Fibroblast of lung (primary cell): ENCODE measurements around the gene OR52I1.

ENCODE experiments used
- CTCF ChIP-seq, 2 donors: IDR thresholded peaks in 1 of 2; conservative IDR thresholded peaks in 1 of 2; 1 replicate in 1 of 2; 2 replicates in 1 of 2; pipeline ENCODE4 v1.5.1; 2011 to 2012; ENCODE audit warnings: low read length in 2 of 2, control low read depth in 1 of 2, inconsistent platforms in 1 of 2, low read depth in 1 of 2, mild to moderate bottlenecking in 1 of 2
- EZH2 ChIP-seq: IDR thresholded peaks from 2 replicates; pipeline ENCODE4 v1.5.1; 2012; ENCODE audit warnings: low read length, control low read depth, mild to moderate bottlenecking; ENCODE audit errors: missing control alignments

- no peak for TF ChIP-seq CTCF (conservative IDR thresholded peaks at IDR 0.05 in 1 of 2, IDR thresholded peaks at IDR 0.05 in 1 of 2; ENCODE audit: low read depth in 1 of 2, low read length in 2 of 2)
- no peak for TF ChIP-seq EZH2
These were observed 49.8 kb downstream of the OR52I1 start, which contains the start of gene OR51E1 for GRCh38 chr11:4643682-4644081.
